HepG2 (cell line): ENCODE data around the gene AHCY. TPM values are rescaled to one million over a fixed set of nuclear protein-coding genes. Genes with fewer than 3 reads are reported as not detected.

ENCODE experiments used
- FOXJ3 ChIP-seq: sonication (generic); formaldehyde crosslinking; IDR thresholded peaks from 2 replicates; pipeline ENCODE4 v1.4.0; 2020; ENCODE audit warnings: missing genetic modification reagents, mild to moderate bottlenecking, borderline replicate concordance
- KLF15 ChIP-seq: sonication (generic); formaldehyde crosslinking; IDR thresholded peaks from 2 replicates; pipeline ENCODE4 v1.8.1; 2023; ENCODE audit warnings: borderline replicate concordance, mild to moderate bottlenecking, inconsistent platforms, missing genetic modification reagents, mixed read lengths
- SAP130 ChIP-seq: IDR thresholded peaks from 2 replicates; pipeline ENCODE4 v1.6.1; 2016; ENCODE audit warnings: low read depth
- ZNF101 ChIP-seq: sonication (generic); formaldehyde crosslinking; IDR thresholded peaks from 2 replicates; pipeline ENCODE4 v1.4.0; 2020; ENCODE audit warnings: mild to moderate bottlenecking, low read depth, missing genetic modification reagents, borderline replicate concordance
- ZNF468 ChIP-seq: sonication (generic); formaldehyde crosslinking; IDR thresholded peaks from 2 replicates; pipeline ENCODE4 v1.8.0; 2022; ENCODE audit warnings: mild to moderate bottlenecking, moderate library complexity, missing genetic modification reagents
- ZNF510 ChIP-seq: sonication (generic); formaldehyde crosslinking; IDR thresholded peaks from 2 replicates; pipeline ENCODE4 v1.4.0; 2020; ENCODE audit warnings: low read depth, mild to moderate bottlenecking, missing genetic modification reagents
- polyA plus RNA-seq, 8 experiments: library from polyadenylated mRNA; depleted of rRNA in 3 of 8; stranded (reverse) in 7 of 8; unstranded in 1 of 8; fragments of >200 nt; fragmentation: Illumina TruSeq in 4 of 8; extraction: Trizol in 4 of 8; gene quantifications; 2 replicates each; pipeline versions ENCODE4 v1.2.1 to v1.2.3, GENCODE V29; 2011 to 2016; ENCODE audit warnings: low read depth in 4 of 8, missing spikeins in 1 of 8, mixed read lengths in 1 of 8; ENCODE audit not compliant: insufficient read depth in 1 of 8
- total RNA-seq, 5 experiments: library from RNA; depleted of rRNA; stranded (reverse); fragments of >200 nt; fragmentation: Illumina TruSeq; extraction: Trizol; gene quantifications; 2 replicates each; pipeline ENCODE4 v1.2.3, GENCODE V29; 2016; ENCODE audit warnings: low read depth in 1 of 5
- TF ChIP-seq, protein P1 (sequence below): sonication (generic); formaldehyde crosslinking; IDR thresholded peaks from 2 replicates; pipeline ENCODE4 v1.9.0; 2021; ENCODE audit warnings: mild to moderate bottlenecking, missing genetic modification reagents
- TF ChIP-seq, protein P2 (sequence below): IDR thresholded peaks from 2 replicates; pipeline ENCODE4 v1.6.1; 2016
- TF ChIP-seq, protein P3 (sequence below): sonication (generic); formaldehyde crosslinking; IDR thresholded peaks from 2 replicates; pipeline ENCODE4 v1.4.0; 2020; ENCODE audit warnings: mild to moderate bottlenecking, missing genetic modification reagents

AHCY gene
- total and polyA plus RNA-seq, 2 of the 13 experiments (the other 11 are each of a cell fraction or from before 2014, with no cell fraction given): 407 to 419 TPM

DNA sequence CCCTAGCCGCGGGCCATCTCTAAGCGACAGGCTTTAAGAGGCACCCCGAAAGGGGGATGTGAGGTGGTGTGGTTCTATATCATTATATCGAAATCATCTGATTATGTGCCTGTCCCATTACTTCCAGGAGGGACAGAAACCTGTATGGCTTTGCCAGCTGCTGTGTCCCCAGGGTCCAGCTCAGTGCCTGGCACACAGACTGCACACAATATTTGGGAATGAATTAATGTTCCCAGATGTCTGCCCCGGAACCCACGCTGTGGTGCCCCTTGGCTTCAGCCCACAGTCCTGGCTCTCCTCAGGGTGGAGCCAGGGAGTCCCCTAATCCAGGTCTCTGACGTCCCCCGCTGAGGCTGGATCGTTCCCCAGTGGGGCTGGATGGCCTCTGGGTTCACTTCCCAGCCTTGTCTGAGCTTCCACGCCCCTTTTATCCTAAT is 8.9 kb upstream of the AHCY start (continued):
- TF ChIP-seq ZNF468 (CRISPR knock-in tag): no peak
- no peak for TF ChIP-seq SAP130 (CRISPR knock-in tag)
- TF ChIP-seq, protein P1, sequence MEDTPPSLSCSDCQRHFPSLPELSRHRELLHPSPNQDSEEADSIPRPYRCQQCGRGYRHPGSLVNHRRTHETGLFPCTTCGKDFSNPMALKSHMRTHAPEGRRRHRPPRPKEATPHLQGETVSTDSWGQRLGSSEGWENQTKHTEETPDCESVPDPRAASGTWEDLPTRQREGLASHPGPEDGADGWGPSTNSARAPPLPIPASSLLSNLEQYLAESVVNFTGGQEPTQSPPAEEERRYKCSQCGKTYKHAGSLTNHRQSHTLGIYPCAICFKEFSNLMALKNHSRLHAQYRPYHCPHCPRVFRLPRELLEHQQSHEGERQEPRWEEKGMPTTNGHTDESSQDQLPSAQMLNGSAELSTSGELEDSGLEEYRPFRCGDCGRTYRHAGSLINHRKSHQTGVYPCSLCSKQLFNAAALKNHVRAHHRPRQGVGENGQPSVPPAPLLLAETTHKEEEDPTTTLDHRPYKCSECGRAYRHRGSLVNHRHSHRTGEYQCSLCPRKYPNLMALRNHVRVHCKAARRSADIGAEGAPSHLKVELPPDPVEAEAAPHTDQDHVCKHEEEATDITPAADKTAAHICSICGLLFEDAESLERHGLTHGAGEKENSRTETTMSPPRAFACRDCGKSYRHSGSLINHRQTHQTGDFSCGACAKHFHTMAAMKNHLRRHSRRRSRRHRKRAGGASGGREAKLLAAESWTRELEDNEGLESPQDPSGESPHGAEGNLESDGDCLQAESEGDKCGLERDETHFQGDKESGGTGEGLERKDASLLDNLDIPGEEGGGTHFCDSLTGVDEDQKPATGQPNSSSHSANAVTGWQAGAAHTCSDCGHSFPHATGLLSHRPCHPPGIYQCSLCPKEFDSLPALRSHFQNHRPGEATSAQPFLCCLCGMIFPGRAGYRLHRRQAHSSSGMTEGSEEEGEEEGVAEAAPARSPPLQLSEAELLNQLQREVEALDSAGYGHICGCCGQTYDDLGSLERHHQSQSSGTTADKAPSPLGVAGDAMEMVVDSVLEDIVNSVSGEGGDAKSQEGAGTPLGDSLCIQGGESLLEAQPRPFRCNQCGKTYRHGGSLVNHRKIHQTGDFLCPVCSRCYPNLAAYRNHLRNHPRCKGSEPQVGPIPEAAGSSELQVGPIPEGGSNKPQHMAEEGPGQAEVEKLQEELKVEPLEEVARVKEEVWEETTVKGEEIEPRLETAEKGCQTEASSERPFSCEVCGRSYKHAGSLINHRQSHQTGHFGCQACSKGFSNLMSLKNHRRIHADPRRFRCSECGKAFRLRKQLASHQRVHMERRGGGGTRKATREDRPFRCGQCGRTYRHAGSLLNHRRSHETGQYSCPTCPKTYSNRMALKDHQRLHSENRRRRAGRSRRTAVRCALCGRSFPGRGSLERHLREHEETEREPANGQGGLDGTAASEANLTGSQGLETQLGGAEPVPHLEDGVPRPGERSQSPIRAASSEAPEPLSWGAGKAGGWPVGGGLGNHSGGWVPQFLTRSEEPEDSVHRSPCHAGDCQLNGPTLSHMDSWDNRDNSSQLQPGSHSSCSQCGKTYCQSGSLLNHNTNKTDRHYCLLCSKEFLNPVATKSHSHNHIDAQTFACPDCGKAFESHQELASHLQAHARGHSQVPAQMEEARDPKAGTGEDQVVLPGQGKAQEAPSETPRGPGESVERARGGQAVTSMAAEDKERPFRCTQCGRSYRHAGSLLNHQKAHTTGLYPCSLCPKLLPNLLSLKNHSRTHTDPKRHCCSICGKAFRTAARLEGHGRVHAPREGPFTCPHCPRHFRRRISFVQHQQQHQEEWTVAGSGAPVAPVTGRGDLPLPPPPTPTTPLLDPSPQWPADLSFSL (CRISPR knock-in tag): no peak
- TF ChIP-seq ZNF510 (CRISPR knock-in tag): no peak
- no peak for TF ChIP-seq FOXJ3 (CRISPR knock-in tag)
- no peak for TF ChIP-seq ZNF101 (CRISPR knock-in tag)
- TF ChIP-seq, protein P2, sequence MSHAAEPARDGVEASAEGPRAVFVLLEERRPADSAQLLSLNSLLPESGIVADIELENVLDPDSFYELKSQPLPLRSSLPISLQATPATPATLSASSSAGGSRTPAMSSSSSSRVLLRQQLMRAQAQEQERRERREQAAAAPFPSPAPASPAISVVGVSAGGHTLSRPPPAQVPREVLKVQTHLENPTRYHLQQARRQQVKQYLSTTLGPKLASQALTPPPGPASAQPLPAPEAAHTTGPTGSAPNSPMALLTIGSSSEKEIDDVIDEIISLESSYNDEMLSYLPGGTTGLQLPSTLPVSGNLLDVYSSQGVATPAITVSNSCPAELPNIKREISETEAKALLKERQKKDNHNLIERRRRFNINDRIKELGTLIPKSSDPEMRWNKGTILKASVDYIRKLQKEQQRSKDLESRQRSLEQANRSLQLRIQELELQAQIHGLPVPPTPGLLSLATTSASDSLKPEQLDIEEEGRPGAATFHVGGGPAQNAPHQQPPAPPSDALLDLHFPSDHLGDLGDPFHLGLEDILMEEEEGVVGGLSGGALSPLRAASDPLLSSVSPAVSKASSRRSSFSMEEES: no peak
- TF ChIP-seq, protein P3, sequence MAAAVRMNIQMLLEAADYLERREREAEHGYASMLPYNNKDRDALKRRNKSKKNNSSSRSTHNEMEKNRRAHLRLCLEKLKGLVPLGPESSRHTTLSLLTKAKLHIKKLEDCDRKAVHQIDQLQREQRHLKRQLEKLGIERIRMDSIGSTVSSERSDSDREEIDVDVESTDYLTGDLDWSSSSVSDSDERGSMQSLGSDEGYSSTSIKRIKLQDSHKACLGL (CRISPR knock-in tag): no peak
- TF ChIP-seq KLF15 (CRISPR knock-in tag): 0 out of 2 replicates have a peak, but pooled peaks have one; percentile 62
